DOHH2 (cell line): Measurements from ENCODE around the gene NKAP.

Source experiments
- EZH2phosphoT487 ChIP-seq: fragments of 200-600 bp; sonication (generic); IDR thresholded peaks from 2 replicates; pipeline ENCODE4 v1.6.1; 2017; ENCODE audit warnings: borderline replicate concordance, mild to moderate bottlenecking, antibody characterized with exemption, low read length, moderate library complexity, mixed read lengths
- TF ChIP-seq, protein P1 (sequence below): fragments of 200-600 bp; sonication (generic); IDR thresholded peaks from one replicate; pipeline ENCODE4 v1.5.1; 2014; ENCODE audit warnings: antibody characterized with exemption, mild to moderate bottlenecking, low read depth, low read length; ENCODE audit not compliant: poor library complexity, severe bottlenecking

DNA sequence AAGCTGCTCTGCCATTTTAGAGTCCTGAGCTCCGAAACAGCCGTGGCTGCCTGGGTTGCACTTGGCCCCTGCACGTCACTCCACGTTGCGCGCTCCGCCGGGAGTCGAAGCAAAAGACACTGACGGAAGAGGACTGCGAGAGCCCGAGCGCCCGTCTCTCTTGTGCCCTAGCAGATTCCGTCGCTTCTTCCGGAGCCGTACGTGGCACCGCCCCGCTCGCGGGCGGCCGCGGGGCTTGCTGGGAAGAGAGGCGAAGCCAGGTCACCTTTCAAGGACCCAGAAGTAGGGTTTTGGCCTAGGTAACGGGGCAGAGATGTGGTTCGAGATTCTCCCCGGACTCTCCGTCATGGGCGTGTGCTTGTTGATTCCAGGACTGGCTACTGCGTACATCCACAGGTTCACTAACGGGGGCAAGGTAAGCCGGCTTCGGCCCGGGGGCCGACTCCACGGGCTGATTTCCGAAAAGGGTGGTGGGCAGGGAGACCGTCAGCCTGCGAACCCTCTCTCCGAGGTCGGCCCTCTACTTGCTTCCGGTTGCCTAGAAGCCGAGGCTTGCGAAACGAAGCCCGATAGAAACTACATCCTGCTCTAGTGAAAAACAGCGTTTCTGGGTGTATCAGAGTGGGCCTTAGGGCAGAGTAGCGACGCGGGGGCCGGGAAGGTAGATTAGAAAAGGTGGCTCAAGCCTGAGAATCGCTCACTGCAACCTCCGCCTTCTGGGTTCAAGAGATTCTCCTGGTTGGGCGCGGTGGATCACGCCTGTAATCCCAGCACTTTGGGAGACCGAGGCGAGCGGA is 71.8 kb downstream of the NKAP start, which contains the start of the genes NDUFA1 and RNF113A:
- TF ChIP-seq, protein P1, sequence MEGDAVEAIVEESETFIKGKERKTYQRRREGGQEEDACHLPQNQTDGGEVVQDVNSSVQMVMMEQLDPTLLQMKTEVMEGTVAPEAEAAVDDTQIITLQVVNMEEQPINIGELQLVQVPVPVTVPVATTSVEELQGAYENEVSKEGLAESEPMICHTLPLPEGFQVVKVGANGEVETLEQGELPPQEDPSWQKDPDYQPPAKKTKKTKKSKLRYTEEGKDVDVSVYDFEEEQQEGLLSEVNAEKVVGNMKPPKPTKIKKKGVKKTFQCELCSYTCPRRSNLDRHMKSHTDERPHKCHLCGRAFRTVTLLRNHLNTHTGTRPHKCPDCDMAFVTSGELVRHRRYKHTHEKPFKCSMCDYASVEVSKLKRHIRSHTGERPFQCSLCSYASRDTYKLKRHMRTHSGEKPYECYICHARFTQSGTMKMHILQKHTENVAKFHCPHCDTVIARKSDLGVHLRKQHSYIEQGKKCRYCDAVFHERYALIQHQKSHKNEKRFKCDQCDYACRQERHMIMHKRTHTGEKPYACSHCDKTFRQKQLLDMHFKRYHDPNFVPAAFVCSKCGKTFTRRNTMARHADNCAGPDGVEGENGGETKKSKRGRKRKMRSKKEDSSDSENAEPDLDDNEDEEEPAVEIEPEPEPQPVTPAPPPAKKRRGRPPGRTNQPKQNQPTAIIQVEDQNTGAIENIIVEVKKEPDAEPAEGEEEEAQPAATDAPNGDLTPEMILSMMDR = no peak
- no peak for TF ChIP-seq EZH2phosphoT487
